Heart left ventricle (tissue), 16 donors: ENCODE data around the gene CORO6. TPM values are rescaled to one million over a fixed set of nuclear protein-coding genes. Genes with fewer than 3 reads are reported as not detected.
A peak's percentile ranks its signal among the peaks of the same experiment; 100 is the strongest.

Experiments used
- ATAC-seq, 4 donors: fragments of 200-7000 bp; cut with Tn5 transposase; one replicate each; pipeline ENCODE4 v1.9.1; 2020 to 2022; ENCODE audit warnings: moderate library complexity in 4 of 4, mild to moderate bottlenecking in 3 of 4, moderate number of reproducible peaks in 1 of 4
- DNase-seq, 5 donors: peaks; one replicate each; pipeline ENCODE4 v3.0.0-alpha.2; 2020
- H3K27ac ChIP-seq, 12 donors: fragments of 200-600 bp; sonication (generic) in 4 of 12; one replicate each; pipeline versions ENCODE4 v1.5.0 to v1.8.0; 2016 to 2022; ENCODE audit warnings: mild to moderate bottlenecking in 2 of 12
- H3K27me3 ChIP-seq, 9 donors: fragments of 200-600 bp; sonication (generic) in 2 of 9; one replicate each; pipeline versions ENCODE4 v1.5.1 to v1.8.0; 2016 to 2022; ENCODE audit warnings: mild to moderate bottlenecking in 3 of 9
- H3K36me3 ChIP-seq, 9 donors: fragments of 200-600 bp; sonication (generic) in 2 of 9; one replicate each; pipeline versions ENCODE4 v1.5.0 to v1.8.0; 2018 to 2022; ENCODE audit warnings: mild to moderate bottlenecking in 2 of 9
- H3K4me1 ChIP-seq, 12 donors: fragments of 200-600 bp; sonication (generic) in 4 of 12; one replicate each; pipeline versions ENCODE4 v1.5.0 to v1.8.0; 2016 to 2022; ENCODE audit warnings: mild to moderate bottlenecking in 3 of 12
- H3K4me3 ChIP-seq, 12 donors: fragments of 200-600 bp; sonication (generic) in 4 of 12; one replicate each; pipeline versions ENCODE4 v1.5.0 to v1.8.0; 2017 to 2022; ENCODE audit warnings: mild to moderate bottlenecking in 9 of 12, moderate library complexity in 4 of 12
- H3K9me3 ChIP-seq, 12 donors: fragments of 200-600 bp; sonication (generic) in 4 of 12; one replicate each; pipeline versions ENCODE4 v1.5.0 to v1.8.0; 2016 to 2022; ENCODE audit warnings: mild to moderate bottlenecking in 1 of 12
- POLR2A ChIP-seq, 2 donors: fragments of 450-650 bp; IDR thresholded peaks; one replicate each; pipeline ENCODE4 v1.6.1; 2017; ENCODE audit warnings: antibody characterized with exemption in 2 of 2, mild to moderate bottlenecking in 2 of 2, moderate library complexity in 2 of 2
- WGBS, 4 donors: extraction: QIAGEN DNeasy Blood & Tissue Kit in 2 of 4; methylation state at CpG; one replicate each; pipeline versions ENCODE4 v1.1.5 to v1.1.7; 2013 to 2018; 5-methylcytosine and 5-hydroxymethylcytosine counted together
- intact Hi-C, 10 donors: fragments of 100-400 bp; cut with DNase I; formaldehyde crosslinking; loops; one replicate each; pipeline versions ENCODE4 v1.11.1 to v1.14.2; 2022
- polyA plus RNA-seq, 2 donors: library from polyadenylated mRNA; stranded (reverse); fragments of 200-250 nt; gene quantifications; one replicate each; pipeline ENCODE4 v1.2.3, GENCODE V29; 2013
- total RNA-seq, 9 donors: library from RNA; depleted of rRNA in 2 of 9; stranded (reverse); fragments of >200 nt in 2 of 9; fragmentation: NEBNext Ultra II Directional in 3 of 9; extraction: Animal tissue kit (Norgen Biotek cat#: 25700) in 3 of 9; gene quantifications; one replicate each; pipeline versions ENCODE4 v1.1.0 to v1.2.4, GENCODE V29; 2016 to 2023
- TF ChIP-seq, protein P1 (sequence below), 12 donors: fragments of 200-600 bp; sonication (generic) in 4 of 12; IDR thresholded peaks; one replicate each; pipeline versions ENCODE4 v1.5.0 to v1.8.0; 2018 to 2022; ENCODE audit warnings: antibody characterized with exemption in 12 of 12, mild to moderate bottlenecking in 5 of 12
- donor health status: ischemic (EF 13 %, LVEDD 7.1; RV severe dilation, severe dysfunction).
- donor health status: healthy with polysubstance abuse.
- donor health status: DM: no; HTN: yes; CAD: no.
- donor health status: DM: no; HTN: no; CAD: no.
- donor health status: ischemic (EF 25% LVEDD 6.9; RV normal size, moderate dysfunction).
- donor health status: ischemic (EF 25% LVEDD 5.7; RV mildly dilated, moderate dysfunction).
- donor health status: healthy.
- donor health status: DM: yes; HTN: yes; CAD: no.
- donor health status: ischemic (EF 35%, LVEDD 5.7; RV mildly dilated, moderate dysfunction).
- donor health status: nonischemic (EF 11% LVEDD 7.7; RV severe dilation, severe dysfunction).
- donor health status: DM: yes; HTN: yes; CAD: no.
- donor health status: PGD.
- donor health status: ischemic (EF 29% LVEDD 5.4; RV normal size, mild dysfunction).
- donor health status: nonischemic (EF 23%, LVEDD 6.1; RV moderate dilation, normal function).

The CORO6 gene
- total and polyA plus RNA-seq, 11 donors, result 50.7 to 115 (median 95.5) TPM

- DNase-seq (no peak), ATAC-seq (peak in 3 of 4 donors; percentile 6 to 30 (median 15))
- Histone ChIP-seq H3K4me1 (peaks cover 11 to 69% (median 66%) of the 10 kb centered on the region in 12 donors), H3K27me3 (no peaks in the 10 kb centered on the region), H3K27ac (peak overlapping the region; percentile 60 to 83 (median 76)), H3K9me3 (no peaks in the 10 kb centered on the region), H3K4me3 (no peak overlapping the region), H3K36me3 (peaks cover 0 to 42% (median 18%) of the 10 kb centered on the region in 9 donors)
- TF ChIP-seq POLR2A (IDR thresholded peaks at IDR 0.05), result no peak
- TF ChIP-seq, protein P1, sequence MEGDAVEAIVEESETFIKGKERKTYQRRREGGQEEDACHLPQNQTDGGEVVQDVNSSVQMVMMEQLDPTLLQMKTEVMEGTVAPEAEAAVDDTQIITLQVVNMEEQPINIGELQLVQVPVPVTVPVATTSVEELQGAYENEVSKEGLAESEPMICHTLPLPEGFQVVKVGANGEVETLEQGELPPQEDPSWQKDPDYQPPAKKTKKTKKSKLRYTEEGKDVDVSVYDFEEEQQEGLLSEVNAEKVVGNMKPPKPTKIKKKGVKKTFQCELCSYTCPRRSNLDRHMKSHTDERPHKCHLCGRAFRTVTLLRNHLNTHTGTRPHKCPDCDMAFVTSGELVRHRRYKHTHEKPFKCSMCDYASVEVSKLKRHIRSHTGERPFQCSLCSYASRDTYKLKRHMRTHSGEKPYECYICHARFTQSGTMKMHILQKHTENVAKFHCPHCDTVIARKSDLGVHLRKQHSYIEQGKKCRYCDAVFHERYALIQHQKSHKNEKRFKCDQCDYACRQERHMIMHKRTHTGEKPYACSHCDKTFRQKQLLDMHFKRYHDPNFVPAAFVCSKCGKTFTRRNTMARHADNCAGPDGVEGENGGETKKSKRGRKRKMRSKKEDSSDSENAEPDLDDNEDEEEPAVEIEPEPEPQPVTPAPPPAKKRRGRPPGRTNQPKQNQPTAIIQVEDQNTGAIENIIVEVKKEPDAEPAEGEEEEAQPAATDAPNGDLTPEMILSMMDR (IDR thresholded peaks at IDR 0.05), result no peak
- intact Hi-C loops, result loop anchor here in 7 of 10 donors (1.0 to 10.0 kb wide), 11 partner anchors 37 to 452 kb away; partner anchors contain the start of genes SSH2 (in 2 of the 7) and GIT1 (in 1 of the 7)
- 12 to 27% (median 17%) methylated on average over 2 of the region's 2 CpGs for WGBS, 4 donors
Observed at GRCh38 chr17:29640413-29640812, 17.7 kb upstream of the CORO6 start.

- H3K27ac ChIP-seq, result peak overlapping the region in 2 of 12 donors; percentile 8 to 22
- intact Hi-C loops, result loop anchor here in 3 of 10 donors (5.0 to 10.0 kb wide), 2 partner anchors 298 to 301 kb away; partner anchors contain the start of gene SSH2 (in 3 of the 3)
Observed at GRCh38 chr17:29633886-29634285, 11.2 kb upstream of the CORO6 start.

DNA sequence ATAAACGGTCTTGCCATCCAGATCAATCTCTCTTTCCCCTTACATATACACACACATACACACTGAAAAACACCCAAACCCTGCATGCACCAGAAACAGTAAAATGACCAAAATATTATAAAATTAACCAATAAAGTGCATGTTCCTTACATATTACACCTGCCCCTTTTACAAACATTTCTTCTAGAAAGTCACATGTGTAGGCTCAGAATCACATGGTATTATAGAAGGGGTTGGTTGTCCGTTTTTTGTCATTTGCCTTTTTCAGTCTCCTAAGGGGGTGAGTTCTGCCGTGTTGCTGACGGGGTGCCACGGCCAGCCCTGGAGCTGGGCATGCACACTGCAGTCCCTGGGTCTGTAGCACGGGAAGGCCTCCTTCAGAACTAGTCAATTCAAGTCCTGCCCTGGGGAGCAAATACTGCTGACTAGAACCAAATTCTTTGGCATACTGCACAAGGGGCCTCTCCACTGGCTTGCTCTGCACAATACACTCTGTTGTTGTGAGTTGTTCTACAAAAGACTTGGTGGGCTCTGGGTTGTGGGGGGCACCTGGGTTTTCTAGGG is 8.0 kb upstream of the CORO6 start:
- Histone ChIP-seq H3K9me3 (no peaks in the 10 kb centered on the region), H3K27ac (no peak overlapping the region), H3K4me1 (peaks cover 0 to 27% (median 8%) of the 10 kb centered on the region in 12 donors), H3K4me3 (no peak overlapping the region), H3K36me3 (peaks cover 0 to 72% (median 52%) of the 10 kb centered on the region in 9 donors), H3K27me3 (no peaks in the 10 kb centered on the region)
- 80 to 86% (median 84%) methylated on average over 6 of the region's 6 CpGs for WGBS, 4 donors
- no peak for TF ChIP-seq POLR2A (IDR thresholded peaks at IDR 0.05)
- TF ChIP-seq, protein P1 (IDR thresholded peaks at IDR 0.05), result no peak
- intact Hi-C loops, result loop anchor here in 3 of 10 donors (5.0 to 10.0 kb wide), 2 partner anchors 302 to 304 kb away; partner anchors contain the start of gene SSH2 (in 3 of the 3)
- ATAC-seq (no peak), DNase-seq (no peak)

More at GRCh38 chr17:29633886-29634285, 11.2 kb upstream of the CORO6 start:
- H3K9me3 ChIP-seq, result no peaks in the 10 kb centered on the region
- H3K4me1 ChIP-seq, result peaks cover 0 to 13% (median 2%) of the 10 kb centered on the region in 12 donors
- no peak overlapping the region for H3K4me3 ChIP-seq
- no peak for TF ChIP-seq POLR2A (IDR thresholded peaks at IDR 0.05)
- TF ChIP-seq, protein P1 (IDR thresholded peaks at IDR 0.05), result no peak
- WGBS, 4 donors, result 90 to 94% (median 91%) methylated on average over 3 of the region's 3 CpGs
- H3K36me3 ChIP-seq, result peaks cover 0 to 87% (median 64%) of the 10 kb centered on the region in 9 donors
- no peaks in the 10 kb centered on the region for H3K27me3 ChIP-seq
- no peak for DNase-seq
- peak in 1 of 4 donors; percentile 31 for ATAC-seq

- 54 to 63% (median 57%) methylated on average over 2 of the region's 2 CpGs for WGBS, 4 donors
- intact Hi-C loops, result loop anchor here in 3 of 10 donors (5.0 to 10.0 kb wide), 2 partner anchors 302 to 305 kb away; partner anchors contain the start of gene SSH2 (in 3 of the 3)
- Histone ChIP-seq H3K27ac (peak overlapping the region in 1 of 12 donors; percentile 18), H3K27me3 (no peaks in the 10 kb centered on the region), H3K9me3 (no peaks in the 10 kb centered on the region), H3K4me3 (no peak overlapping the region), H3K4me1 (peaks cover 0 to 34% (median 8%) of the 10 kb centered on the region in 12 donors), H3K36me3 (peaks cover 0 to 64% (median 43%) of the 10 kb centered on the region in 9 donors)
- TF ChIP-seq, protein P1 (IDR thresholded peaks at IDR 0.05), result no peak
- TF ChIP-seq POLR2A (IDR thresholded peaks at IDR 0.05), result no peak
- DNase-seq (no peak), ATAC-seq (no peak)
Observed at GRCh38 chr17:29629839-29630238, 7.1 kb upstream of the CORO6 start.
